C4-2B (cell line): ENCODE data around the gene COL4A1.

Source experiments
- ZFX ChIP-seq: fragments of 450-650 bp; IDR thresholded peaks from 2 replicates; pipeline ENCODE4 v1.6.1; 2017
- TF ChIP-seq, protein P1 (sequence below): fragments of 450-650 bp; conservative IDR thresholded peaks from 2 replicates; pipeline ENCODE4 v1.5.1; 2017; ENCODE audit warnings: mild to moderate bottlenecking

DNA sequence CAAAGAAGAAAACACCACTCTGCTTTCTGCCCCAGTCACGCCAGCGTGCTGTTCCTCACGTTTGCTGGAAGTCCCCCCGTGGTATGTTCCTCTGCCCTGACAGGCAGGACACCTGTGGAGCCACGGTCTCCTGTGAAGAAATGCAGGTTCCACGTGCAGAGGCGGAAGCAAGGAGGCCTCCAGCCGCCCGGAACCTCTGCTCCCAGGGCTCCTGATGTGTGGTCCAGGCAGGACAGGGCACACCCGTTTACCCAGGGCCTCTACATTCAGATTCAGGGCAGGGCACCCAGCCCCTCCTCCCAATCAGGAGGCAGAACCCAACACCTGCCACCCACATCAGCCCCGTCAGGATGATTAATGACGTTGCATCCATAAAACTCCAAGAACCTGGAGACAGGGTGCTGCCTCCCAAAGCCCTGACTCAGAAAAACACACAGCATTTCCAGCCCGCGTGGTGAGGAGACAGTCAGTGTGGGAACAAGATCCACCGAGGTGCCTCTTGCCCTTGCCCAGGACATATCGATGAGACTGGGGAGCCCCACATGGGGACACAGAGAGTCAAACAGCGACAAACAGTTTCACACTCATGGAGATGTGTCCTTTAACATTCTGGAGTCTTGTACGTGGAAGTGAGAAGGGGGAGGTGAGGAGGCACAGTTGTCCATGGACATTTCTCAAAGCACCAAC is 76.2 kb downstream of the COL4A1 start:
- TF ChIP-seq, protein P1, sequence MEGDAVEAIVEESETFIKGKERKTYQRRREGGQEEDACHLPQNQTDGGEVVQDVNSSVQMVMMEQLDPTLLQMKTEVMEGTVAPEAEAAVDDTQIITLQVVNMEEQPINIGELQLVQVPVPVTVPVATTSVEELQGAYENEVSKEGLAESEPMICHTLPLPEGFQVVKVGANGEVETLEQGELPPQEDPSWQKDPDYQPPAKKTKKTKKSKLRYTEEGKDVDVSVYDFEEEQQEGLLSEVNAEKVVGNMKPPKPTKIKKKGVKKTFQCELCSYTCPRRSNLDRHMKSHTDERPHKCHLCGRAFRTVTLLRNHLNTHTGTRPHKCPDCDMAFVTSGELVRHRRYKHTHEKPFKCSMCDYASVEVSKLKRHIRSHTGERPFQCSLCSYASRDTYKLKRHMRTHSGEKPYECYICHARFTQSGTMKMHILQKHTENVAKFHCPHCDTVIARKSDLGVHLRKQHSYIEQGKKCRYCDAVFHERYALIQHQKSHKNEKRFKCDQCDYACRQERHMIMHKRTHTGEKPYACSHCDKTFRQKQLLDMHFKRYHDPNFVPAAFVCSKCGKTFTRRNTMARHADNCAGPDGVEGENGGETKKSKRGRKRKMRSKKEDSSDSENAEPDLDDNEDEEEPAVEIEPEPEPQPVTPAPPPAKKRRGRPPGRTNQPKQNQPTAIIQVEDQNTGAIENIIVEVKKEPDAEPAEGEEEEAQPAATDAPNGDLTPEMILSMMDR = no peak
- no peak for TF ChIP-seq ZFX
